GM21447 (cell line): ENCODE measurements around the gene EDEM1.
"Not testable (repeated sequence)": the region's sequence is repeated elsewhere in the genome, so short reads cannot be mapped to it uniquely, and the experiment has no call there.

Source experiments
- ATAC-seq: cut with Tn5 transposase; IDR thresholded peaks from one replicate; pipeline ENCODE4 v1.9.1; 2021; ENCODE audit not compliant: unreplicated experiment

Gene EDEM1

DNA sequence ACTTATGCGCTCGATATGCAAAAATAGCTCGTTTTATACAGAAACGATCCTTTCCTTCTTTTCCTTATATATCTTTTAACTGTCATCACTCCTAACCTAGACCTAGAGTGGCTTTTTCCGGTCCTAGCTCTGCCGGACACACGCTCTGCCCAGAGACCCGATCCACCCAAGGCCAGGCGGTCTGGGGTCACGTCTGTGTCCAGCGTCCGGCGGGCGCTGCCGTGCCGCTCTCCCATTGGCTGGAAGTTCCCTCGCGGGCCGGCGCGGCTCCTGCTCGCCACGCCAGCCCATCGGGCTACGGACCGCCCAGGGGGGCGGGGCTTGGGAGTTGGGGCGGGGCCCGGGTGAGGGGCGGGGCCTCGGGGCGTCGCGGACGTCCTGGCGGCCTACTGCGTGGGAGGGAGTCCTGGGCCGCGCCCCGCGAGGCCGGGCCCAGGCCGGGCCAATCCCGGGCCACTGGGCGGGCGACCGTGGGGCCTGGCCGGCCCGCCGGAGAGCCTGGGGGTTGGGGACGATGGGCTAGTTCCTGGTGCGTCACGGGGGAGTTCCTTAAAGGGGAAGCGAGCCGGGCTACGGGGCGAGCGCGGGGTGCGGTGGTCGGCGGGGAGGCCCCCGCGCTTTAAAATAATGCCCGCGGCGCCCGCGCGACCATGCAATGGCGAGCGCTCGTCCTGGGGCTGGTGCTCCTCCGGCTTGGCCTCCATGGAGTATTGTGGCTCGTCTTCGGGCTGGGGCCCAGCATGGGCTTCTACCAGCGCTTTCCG lies at the start of gene EDEM1:
TSS of gene EDEM1 (plus strand) at position 552 of the 764 bp plus-strand sequence. CDS start at position 651, 99 bp downstream.
- peak; percentile 72 for ATAC-seq

DNA sequence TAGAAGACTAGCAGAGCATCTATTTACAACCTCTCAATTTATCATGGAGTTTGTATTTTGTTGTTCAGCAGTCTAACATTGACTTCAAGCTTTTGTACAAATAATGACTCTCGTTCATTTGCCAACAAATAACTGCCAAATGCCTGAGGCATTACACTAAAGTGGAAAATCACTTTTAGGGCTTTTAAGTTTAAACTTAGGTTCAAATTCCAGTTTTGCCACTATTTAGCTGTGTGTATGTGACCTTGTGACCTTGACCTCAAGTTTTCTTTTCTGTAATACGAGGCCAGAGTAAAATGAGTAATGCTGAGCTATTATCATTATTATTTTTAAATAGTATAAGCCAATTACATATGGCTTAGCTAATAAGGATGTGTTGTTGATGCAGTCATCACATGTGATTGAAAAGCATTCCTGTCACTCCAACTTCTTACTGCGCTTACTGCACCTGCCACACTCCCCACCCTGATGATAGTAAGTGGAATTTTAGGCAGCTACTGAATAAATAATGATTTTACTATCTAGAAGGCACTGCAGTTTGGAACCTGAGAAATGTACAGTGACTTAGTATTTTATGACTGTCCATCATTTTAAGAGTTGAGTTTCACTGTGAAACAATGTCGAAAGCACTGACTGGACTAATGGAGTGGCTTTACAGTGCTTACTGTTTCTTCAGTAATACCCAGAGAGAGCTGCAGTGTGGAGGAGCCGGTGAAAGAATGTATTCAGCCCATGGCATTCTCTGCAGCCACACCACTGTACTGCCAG lies 49.1 kb upstream of the EDEM1 start:
- no peak for ATAC-seq

DNA sequence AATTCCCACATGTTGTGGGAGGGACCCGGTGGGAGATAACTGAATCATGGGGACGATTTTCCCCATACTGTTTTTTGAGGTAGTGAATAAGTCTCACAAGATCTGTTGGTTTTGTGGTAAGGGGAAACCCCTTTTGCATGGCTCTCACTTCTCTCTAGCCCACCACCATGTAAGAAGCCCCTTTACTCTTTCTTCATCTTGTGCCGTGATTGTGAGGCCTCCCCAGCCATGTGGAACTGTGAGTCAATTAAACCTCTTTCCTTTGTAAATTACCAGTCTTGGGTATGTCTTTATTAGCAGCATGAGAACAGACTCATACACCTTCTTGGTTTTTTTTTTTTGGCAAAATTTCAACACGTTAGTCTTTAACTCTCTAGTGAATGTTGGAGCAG lies 47.3 kb upstream of the EDEM1 start:
- ATAC-seq: peak; percentile 41

DNA sequence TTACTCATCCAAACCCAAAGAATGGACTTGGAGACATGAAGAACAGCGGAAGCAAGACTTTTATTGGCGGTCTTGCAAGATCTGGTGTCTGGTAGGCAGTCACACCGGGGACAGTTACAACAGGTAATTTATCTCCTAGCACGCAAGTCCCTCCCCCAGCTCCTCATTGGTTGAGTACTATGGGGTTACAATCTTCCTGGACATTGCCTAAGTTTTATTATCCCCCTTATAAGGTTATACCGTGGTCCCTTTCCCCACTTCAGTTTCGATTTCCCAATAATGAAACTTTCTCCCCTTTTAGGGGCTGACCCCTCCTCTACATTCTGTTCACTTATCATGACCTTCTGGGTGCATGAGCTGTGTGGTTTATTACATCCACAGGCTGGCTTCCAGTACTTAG lies 46.7 kb upstream of the EDEM1 start:
- ATAC-seq: no peak

DNA sequence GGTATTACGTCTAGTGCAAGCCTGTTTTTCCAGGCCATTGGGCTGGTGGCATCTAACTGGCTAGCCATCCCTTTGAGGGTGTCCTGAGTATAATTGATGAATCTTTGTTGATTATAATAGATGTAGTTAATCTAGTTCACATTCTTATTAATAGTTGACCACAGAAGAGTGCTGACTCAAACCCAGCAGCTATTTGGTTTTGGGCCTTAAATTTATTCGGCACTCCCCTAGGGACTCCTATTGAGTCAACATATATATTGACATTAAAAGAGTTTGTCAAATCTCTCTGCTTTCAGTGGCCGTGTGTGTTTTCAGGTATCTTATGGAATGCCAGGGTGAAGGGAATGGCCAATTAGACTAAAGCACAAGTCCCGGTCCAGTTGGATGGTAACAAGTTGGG lies 45.7 kb upstream of the EDEM1 start:
- no peak for ATAC-seq

DNA sequence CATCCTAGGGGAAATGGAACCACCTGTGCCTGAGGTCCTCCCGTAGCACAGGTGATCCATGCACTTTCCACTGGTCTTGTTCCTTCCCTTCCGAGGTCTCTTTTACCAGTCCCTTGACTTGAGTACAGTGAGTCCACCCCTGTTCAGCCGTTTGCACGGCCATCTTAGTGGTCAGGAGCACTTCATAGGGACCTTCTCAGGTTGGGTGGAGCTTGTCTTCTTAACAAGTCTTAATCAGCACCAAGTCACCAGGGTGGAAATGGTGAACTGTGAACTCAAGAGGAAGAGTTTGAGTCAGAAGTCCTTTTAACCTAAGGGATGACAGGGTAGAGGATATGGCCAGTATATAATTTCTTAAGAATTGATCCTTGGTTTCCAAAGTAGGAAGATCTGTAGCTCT lies 44.0 kb upstream of the EDEM1 start:
- ATAC-seq: no peak

DNA sequence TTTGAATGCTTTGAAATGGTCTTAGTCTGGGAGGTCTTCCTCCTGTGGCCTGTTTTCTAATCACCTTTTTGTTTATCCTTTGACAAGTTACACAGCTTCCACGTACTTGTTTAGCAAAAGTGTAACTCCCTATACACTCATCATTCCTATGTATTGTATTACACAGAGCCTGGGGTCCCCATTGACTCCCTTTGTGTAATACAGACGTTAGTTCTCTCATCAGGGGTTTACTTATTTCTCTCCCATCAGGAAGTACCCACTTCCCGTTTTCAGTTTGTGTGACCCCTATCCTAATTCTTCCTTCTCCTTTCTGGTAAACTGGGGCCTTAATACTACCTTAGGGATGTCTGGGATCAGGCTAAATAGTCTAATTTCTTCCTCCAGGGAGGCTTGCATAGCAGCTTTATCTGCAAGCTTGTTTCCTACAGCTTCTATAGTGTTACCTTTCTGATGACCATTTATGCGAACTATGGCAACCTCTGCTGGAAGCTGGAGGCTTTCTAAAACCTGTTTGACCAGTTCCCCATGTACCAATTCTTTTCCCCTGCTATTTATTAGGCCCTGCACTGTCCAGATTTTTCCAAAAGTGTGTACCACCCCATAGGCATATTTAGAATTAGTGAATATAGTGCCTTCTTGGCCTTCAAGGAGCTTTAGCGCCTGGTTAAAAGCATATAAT lies 43.1 kb upstream of the EDEM1 start:
- no peak for ATAC-seq

DNA sequence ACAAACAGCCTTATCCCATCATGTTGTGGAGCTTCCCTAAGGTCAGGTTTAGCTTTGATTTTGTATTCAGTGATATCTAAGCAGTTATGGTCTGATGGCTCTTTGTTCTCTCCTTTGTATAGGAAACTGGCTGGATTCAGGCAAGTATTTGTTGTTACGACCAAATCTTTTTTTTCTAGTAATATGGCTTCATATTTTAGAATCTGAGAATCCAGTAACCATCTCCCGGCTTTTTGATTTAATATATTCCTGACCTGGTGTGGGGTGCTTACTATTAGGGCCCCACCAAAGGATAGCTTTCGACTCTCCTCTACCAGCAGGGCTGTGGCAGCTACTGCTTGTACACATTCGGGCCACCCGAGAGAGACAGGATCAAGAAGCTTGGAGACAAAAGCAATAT lies 42.4 kb upstream of the EDEM1 start:
- ATAC-seq: no peak

DNA sequence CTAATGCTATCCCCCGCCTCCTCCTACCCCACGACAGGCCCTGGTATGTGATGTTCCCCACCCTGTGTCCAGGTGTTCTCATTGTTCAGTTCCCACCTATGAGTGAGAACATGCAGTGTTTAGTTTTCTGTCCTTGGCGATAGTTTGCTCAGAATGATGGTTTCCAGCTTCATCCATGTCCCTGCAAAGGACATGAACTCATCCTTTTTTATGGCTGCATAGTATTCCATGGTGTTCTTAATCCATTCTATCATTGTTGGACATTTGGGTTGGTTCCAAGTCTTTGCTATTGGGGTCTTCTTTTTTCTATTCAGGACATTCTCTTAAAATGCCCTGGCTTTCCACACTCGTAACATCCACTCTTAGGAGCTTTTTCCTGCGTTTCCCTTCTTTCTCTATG lies 40.4 kb upstream of the EDEM1 start:
- not testable (repeated sequence) for ATAC-seq

DNA sequence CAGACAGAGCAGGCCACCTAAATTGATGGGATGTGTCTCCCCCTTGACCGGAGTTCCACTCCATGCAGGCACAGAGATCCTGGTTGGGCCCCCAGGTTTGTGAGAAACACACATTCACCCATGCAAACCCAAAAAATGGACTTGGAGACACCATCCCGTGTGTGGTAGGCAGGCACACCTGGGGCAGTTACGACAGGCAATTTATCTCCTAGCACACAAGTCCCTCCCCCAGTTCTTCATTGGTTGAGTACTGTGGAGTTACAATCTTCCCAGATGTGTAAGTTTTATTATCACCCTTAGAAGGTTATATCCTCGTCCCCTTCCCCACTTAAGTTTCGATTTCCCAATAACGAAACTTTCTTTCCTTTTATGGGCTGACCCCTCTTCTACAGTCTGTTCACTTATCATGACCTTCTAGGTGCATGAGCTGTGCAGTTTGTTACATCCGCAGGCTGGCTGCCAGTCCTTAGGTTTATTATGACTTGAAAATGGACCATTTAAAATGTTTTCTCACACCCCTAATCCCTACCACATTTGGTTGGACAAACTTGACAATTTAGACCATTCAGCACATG lies 38.1 kb upstream of the EDEM1 start:
- ATAC-seq: no peak

DNA sequence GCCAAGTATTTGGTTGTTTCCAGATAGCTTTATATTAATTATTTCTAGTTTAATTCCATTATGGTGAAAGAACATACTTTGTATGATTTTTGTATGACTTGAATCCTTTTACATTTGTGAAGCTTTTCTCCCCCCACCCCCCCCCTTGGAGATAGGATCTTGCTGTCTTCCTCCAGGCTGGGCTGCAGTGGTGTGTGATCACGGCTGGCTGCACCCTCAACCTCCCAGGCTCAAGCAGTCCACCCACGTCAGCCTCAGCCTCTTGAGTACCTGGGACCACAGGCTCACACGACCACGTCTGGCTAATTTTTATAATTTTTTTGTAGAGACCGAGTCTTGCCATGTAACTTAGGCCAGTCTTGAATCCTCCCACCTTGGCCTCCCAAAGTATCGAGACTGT lies 35.9 kb upstream of the EDEM1 start:
- ATAC-seq: no peak

DNA sequence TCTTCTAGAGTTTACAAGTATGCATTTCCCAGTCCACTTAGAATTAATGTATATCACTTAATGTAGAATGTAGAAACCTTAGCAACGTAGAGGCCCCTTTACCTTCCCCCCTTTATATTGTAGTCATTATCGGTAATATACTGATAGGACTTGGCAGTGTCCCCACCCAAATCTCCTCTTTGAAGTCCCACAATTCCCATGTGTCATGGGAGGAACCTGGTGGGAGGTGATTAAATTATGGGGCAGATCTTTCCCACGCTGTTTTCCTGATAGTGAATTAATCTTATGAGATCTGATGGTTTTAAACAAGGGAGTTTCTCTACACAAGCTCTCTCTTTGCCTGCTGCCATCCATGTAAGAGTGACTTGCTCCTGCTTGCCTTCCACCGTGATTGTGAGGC lies 34.4 kb upstream of the EDEM1 start:
- no peak for ATAC-seq

DNA sequence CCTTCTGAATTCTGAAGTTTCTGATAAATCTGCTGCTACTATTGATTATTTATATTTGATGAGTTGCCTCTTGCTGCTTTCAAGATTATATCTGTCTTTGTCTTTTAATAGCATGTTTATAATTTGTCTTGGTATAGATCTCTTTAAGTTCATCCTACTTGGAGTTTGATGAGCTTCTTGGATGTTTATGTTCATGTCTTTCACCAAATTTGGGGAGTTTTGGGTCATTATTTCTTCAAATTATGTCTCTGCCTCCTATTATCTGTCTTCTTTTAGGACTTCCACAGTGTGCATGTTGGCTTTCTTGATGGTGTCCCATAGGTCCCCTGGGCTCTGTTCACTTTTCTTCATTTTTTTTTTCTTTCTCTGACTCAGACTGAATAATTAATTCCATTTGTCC lies 32.3 kb upstream of the EDEM1 start:
- no peak for ATAC-seq

DNA sequence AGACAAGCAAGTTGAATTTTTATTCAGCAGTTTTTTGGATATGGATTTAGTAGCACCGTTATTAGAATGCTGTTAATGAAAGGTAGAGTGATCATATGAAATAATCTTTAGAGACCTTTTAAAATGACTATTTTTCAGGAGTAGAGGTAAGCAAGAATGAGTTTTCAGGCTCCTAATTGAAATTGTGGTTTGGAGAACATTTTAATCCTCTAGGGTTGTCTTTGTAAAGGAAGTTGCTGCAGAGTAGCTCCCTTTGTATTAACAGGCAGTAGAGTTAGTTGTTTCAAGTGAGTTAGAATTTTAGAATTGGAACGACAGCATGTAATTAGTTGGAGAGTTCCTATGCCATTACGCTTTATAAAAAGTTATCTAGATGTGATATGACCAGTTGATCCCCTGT lies 27.2 kb upstream of the EDEM1 start:
- ATAC-seq: no peak

DNA sequence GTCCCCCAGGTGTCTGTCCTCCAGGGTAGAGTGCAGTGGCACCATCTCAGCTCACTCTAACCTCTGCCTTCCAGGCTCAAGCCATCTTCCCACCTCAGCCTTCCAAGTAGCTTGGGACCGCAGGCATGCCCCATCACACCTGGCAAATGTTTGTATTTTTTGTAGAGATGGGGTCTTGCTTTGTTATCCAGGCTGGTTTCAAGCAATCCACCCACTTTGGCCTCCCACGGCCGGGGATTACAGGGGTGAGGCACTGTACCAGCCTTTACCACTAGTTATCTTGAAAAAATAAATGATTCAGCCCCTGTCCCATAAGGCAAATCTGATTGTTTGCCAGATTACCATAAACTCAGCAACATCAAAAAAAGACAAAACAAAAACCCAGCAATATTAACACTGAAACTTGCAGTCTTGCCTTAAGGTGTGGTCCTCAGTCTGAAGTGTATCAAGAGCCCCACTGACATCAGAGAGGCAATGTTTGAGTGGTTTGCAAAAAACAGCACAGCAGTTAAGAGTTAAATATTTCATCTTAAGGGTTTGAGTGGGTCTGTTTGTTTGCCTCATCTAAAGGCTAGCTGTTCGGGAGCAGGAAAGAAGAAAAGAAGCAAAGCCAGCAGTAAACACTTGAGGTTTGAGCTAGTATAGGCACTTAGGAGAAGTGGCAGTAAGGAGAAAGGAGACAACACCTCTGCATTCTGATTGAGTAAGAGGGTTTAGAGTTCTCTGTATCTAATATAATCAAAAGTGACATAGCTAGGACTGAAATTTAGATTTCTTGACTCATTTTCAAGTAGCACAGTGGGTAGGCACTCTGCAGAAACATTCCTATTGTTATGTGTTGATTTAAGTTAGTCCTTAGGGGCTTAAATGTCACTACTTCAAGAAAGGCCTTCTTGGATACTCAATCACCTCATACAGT lies 26.3 kb upstream of the EDEM1 start:
- ATAC-seq: no peak

DNA sequence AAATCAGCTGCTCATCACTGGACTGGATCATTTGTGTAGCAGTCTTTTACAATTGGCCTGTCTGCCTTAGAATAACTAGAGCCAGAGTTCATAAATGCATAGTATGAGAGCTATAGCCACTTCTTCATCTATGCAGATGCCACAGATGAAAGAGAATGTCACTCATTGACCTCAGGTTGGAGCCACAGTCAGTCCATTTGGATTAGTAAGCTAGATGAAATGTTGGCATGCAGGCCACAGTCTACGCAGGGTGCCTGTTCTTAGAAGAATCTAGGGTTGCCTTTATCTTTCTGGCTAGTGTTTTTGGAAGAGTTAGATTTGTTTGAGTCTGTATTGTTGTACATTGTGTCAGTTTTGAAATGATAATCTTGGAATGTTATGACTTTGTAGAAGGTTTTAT lies 25.4 kb upstream of the EDEM1 start:
- no peak for ATAC-seq

DNA sequence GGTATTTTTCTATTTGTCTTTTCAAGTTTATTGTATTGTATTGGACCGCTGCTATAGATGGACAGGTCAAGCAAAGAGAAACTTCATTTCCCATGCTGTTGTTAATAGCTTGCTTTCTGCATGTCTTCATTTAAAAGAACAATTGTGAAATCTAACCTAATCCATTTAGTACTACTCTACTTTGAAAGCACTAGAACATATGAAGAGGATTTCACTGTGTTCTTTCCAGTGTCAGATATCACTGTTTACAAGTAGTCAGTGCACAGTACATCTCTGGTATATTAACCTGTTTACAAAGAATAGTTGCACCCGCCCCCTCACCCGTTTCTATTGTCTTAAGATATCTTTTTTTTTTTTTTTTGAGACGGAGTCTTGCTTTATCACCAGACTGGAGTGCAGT lies 21.8 kb upstream of the EDEM1 start:
- no peak for ATAC-seq

DNA sequence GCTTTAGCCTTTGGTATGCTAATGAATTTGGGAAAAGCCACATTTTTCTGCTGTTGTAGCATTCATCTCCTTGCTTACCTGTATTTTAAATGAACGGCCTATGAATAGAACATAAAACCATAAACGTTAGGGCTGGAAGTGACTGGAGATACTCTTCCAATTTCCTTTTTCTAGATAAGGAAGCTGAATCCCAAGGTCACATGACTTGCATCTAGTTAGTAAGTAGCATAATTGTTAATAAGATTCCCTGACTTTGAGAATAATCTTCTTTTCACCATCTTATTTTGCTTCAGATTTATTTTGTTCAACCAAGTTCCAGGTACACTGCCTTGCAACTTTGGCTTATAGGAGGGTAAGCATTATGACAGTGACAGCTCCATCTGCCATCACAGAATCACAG lies 20.7 kb upstream of the EDEM1 start:
- no peak for ATAC-seq

DNA sequence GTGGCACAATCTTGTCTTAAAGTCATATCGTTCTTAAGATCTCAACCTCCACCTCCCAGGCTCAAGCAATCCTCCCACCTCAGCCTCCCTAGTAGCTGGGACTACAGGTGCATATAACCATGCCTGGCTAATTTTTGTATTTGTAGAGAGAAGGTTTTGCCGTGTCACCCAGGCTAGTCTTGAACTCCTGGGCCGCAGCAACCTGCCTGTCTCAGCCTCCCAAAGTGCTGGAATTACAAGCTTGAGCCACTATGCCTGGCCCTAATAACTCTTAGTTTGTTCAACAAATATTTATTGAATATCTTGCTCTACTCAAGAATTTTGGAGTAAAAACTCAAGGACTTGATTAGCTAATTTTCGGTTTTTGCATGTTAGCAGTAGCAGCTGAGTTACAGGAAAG lies 19.4 kb upstream of the EDEM1 start:
- no peak for ATAC-seq

DNA sequence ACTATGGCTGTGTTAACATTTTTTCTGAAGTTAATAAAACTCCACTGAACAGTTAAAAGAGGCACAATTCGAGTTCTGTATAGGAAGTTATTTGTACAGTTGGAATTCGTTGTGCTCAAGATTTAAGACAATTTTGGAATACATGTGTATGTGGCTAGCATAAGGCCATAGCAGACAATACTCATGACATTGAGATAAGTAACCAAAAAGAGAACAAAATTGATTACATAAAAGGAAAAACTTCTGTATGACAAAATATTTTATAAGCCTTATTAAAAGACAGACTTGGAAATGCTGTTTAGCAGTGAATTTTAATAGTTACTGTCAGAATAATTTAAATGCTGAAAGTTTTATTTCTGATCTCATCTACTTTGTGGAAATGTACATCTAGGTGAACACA lies 17.7 kb upstream of the EDEM1 start:
- ATAC-seq: no peak

DNA sequence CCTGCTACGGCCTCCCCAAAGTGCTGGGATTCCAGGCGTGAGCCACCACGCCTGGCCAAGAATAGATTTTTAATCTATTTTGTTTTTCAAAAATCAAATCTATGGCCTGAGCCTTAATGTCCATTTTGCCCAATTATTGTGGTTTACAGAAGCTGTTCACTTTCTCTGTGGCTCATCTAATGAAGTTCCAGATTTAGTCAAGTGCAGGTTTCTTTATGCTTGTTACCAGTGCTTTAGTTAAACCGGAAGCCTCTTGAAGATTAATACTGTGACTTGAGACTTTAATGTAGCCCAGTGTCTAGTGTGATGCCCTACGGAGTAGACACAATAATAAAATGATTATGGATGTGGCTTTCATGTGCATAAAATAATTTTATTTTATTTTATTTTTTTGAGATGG lies 16.5 kb upstream of the EDEM1 start:
- ATAC-seq: no peak
